Measurements from ENCODE around the gene MTHFD2L.
A peak's percentile ranks its signal among the peaks of the same experiment; 100 is the strongest.

Gene MTHFD2L

GRCh38 chr4:74132944-74133343 is 25.0 kb upstream of the MTHFD2L start:
- no peak for DNase-seq (ENCODE audit: low read depth, low spot score)

GRCh38 chr4:74133786-74134499 is 24.0 kb upstream of the MTHFD2L start:
- peak; percentile 63 for DNase-seq (ENCODE audit: low read depth, low spot score)

- DNase-seq (ENCODE audit: low read depth, low spot score): no peak
Measured at GRCh38 chr4:74134500-74134852, 23.4 kb upstream of the MTHFD2L start.

- DNase-seq (ENCODE audit: low read depth, low spot score): no peak
Measured at GRCh38 chr4:74146581-74147129, 11.3 kb upstream of the MTHFD2L start.

GRCh38 chr4:74148205-74148604 is 9.7 kb upstream of the MTHFD2L start:
- DNase-seq (ENCODE audit: low read depth, low spot score): no peak

- no peak for DNase-seq (ENCODE audit: low read depth, low spot score)
Measured at GRCh38 chr4:74152836-74153235, 5.1 kb upstream of the MTHFD2L start.

GRCh38 chr4:74156521-74156920 is 1.4 kb upstream of the MTHFD2L start:
- no peak for DNase-seq (ENCODE audit: low read depth, low spot score)

GRCh38 chr4:74157154-74157553 is 764 bp upstream of the MTHFD2L start:
- DNase-seq (ENCODE audit: low read depth, low spot score): no peak

- DNase-seq (ENCODE audit: low read depth, low spot score): no peak
Measured at GRCh38 chr4:74158466-74159142, 686 bp downstream of the MTHFD2L start.

GRCh38 chr4:74159143-74159709 is 1.3 kb downstream of the MTHFD2L start:
- no peak for DNase-seq (ENCODE audit: low read depth, low spot score)

- no peak for DNase-seq (ENCODE audit: low read depth, low spot score)
Measured at GRCh38 chr4:74161666-74162450, 3.9 kb downstream of the MTHFD2L start.

GRCh38 chr4:74166135-74166534 is 8.2 kb downstream of the MTHFD2L start:
- no peak for DNase-seq (ENCODE audit: low read depth, low spot score)

- DNase-seq (ENCODE audit: low read depth, low spot score): no peak
Measured at GRCh38 chr4:74166818-74167217, 8.9 kb downstream of the MTHFD2L start.

- DNase-seq (ENCODE audit: low read depth, low spot score): no peak
Measured at GRCh38 chr4:74167585-74167984, 9.7 kb downstream of the MTHFD2L start.

- DNase-seq (ENCODE audit: low read depth, low spot score): no peak
Measured at GRCh38 chr4:74168841-74169240, 10.9 kb downstream of the MTHFD2L start.

GRCh38 chr4:74173321-74173720 is 15.4 kb downstream of the MTHFD2L start:
- no peak for DNase-seq (ENCODE audit: low read depth, low spot score)

GRCh38 chr4:74174421-74174820 is 16.5 kb downstream of the MTHFD2L start:
- DNase-seq (ENCODE audit: low read depth, low spot score): no peak

- DNase-seq (ENCODE audit: low read depth, low spot score): no peak
Measured at GRCh38 chr4:74174941-74175340, 17.0 kb downstream of the MTHFD2L start.

- DNase-seq (ENCODE audit: low read depth, low spot score): no peak
Measured at GRCh38 chr4:74175379-74175778, 17.5 kb downstream of the MTHFD2L start.

GRCh38 chr4:74178798-74179197 is 20.9 kb downstream of the MTHFD2L start:
- no peak for DNase-seq (ENCODE audit: low read depth, low spot score)

GRCh38 chr4:74181219-74181618 is 23.3 kb downstream of the MTHFD2L start:
- DNase-seq (ENCODE audit: low read depth, low spot score): no peak

GRCh38 chr4:74188912-74189311 is 31.0 kb downstream of the MTHFD2L start:
- no peak for DNase-seq (ENCODE audit: low read depth, low spot score)
